ENCODE data around the gene GPD1L. TPM values are rescaled to one million over a fixed set of nuclear protein-coding genes. Genes with fewer than 3 reads are reported as not detected.

The GPD1L gene
- total and polyA plus RNA-seq, 2 of the 13 experiments (the other 11 are each of a cell fraction or from before 2014, with no cell fraction given) = 4.9 to 13.7 TPM

DNA sequence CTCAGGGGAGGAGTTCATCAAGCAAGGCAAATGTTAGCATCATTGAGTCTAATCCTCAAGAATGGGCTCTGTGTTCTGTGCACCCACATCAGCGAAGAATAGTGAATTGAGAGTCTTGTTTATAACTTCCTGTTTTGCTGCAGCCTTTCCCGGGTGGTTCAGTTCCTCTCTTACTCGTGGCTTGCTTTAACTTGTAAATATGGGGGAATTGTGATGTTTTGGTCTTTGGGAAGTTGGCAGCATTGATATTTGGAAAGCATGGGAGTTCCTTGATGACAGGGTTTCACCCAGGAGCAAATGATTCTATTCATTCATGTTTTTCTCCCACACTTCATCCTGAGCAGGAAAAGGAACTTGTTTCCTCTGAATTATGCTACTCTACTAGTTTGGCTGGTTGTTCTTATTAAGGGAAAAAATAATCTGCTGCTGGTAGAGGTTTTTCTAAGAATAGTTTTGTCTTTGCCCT, 40.4 kb downstream of the GPD1L start (continued):
- TF ChIP-seq, protein P1, sequence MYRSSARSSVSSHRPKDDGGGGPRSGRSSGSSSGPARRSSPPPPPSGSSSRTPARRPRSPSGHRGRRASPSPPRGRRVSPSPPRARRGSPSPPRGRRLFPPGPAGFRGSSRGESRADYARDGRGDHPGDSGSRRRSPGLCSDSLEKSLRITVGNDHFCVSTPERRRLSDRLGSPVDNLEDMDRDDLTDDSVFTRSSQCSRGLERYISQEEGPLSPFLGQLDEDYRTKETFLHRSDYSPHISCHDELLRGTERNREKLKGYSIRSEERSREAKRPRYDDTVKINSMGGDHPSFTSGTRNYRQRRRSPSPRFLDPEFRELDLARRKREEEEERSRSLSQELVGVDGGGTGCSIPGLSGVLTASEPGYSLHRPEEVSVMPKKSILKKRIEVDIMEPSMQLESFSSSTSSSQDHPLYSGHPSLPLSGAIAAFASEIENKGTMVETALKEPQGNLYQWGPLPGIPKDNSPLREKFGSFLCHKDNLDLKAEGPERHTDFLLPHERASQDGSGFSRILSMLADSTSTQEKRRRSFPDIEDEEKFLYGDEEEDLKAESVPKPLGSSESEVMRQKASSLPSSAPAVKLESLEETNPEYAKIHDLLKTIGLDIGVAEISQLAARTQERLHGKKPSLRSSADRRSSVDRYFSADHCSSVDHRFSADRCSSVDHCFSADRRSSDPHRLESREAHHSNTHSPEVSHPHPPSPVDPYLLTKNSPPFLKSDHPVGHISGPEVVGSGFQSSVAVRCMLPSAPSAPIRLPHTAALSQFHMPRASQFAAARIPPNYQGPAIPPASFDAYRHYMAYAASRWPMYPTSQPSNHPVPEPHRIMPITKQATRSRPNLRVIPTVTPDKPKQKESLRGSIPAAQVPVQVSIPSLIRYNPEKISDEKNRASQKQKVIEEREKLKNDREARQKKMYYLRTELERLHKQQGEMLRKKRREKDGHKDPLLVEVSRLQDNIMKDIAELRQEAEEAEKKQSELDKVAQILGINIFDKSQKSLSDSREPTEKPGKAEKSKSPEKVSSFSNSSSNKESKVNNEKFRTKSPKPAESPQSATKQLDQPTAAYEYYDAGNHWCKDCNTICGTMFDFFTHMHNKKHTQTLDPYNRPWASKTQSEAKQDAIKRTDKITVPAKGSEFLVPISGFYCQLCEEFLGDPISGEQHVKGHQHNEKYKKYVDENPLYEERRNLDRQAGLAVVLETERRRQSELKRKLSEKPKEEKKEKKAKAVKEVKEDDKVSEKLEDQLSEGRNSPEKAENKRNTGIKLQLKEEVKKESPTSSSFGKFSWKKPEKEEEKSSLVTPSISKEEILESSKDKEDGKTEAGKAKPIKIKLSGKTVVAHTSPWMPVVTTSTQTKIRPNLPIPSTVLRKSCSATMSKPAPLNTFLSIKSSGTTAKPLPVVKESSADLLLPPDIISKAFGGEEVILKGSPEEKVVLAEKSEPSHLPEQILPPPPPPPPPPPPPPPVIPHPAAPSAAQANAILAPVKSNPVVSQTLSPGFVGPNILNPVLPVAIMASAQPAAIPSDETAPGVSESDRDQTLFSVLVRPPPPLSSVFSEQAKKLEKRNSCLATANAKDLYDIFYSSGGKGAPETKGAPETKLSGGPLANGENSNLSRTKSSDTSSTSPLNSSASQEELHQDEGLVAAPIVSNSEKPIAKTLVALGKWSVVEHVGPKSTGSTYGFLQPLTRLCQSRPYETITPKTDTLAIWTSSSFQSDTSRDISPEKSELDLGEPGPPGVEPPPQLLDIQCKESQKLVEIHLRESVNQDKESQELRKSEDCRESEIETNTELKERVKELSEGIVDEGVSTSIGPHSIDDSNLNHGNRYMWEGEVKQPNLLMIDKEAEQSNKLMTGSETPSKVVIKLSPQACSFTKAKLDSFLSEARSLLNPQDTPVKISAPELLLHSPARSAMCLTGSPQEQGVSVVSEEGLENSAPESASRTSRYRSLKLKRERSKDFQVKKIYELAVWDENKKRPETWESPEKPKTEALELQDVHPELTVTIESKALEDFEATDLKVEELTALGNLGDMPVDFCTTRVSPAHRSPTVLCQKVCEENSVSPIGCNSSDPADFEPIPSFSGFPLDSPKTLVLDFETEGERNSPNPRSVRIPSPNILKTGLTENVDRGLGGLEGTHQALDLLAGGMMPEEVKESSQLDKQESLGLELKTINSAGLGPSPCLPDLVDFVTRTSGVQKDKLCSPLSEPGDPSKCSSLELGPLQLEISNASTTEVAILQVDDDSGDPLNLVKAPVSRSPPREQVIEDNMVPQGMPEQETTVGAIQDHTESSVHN (CRISPR knock-in tag; IDR thresholded peaks at IDR 0.05) = no peak
- TF ChIP-seq TEAD2 (CRISPR knock-in tag; IDR thresholded peaks at IDR 0.05) (no peak), AGO1 (IDR thresholded peaks at IDR 0.05; ENCODE audit: low read depth, low read length, poor library complexity, severe bottlenecking) (no peak), ZNF496 (CRISPR knock-in tag; IDR thresholded peaks at IDR 0.05; ENCODE audit: insufficient replicate concordance) (no peak), ZNF7 (CRISPR knock-in tag; IDR thresholded peaks at IDR 0.05) (no peak), NR1H2 (CRISPR knock-in tag; IDR thresholded peaks at IDR 0.05; ENCODE audit: borderline replicate concordance, low read depth) (no peak), ZNF775 (CRISPR knock-in tag; IDR thresholded peaks at IDR 0.05; ENCODE audit: borderline replicate concordance) (no peak), MAFF (IDR thresholded peaks at IDR 0.05; ENCODE audit: low read depth, low read length) (no peak)
- TF ChIP-seq, protein P2, sequence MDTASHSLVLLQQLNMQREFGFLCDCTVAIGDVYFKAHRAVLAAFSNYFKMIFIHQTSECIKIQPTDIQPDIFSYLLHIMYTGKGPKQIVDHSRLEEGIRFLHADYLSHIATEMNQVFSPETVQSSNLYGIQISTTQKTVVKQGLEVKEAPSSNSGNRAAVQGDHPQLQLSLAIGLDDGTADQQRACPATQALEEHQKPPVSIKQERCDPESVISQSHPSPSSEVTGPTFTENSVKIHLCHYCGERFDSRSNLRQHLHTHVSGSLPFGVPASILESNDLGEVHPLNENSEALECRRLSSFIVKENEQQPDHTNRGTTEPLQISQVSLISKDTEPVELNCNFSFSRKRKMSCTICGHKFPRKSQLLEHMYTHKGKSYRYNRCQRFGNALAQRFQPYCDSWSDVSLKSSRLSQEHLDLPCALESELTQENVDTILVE (CRISPR knock-in tag; IDR thresholded peaks at IDR 0.05) = no peak
- TF ChIP-seq, protein P3, sequence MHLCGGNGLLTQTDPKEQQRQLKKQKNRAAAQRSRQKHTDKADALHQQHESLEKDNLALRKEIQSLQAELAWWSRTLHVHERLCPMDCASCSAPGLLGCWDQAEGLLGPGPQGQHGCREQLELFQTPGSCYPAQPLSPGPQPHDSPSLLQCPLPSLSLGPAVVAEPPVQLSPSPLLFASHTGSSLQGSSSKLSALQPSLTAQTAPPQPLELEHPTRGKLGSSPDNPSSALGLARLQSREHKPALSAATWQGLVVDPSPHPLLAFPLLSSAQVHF (CRISPR knock-in tag; IDR thresholded peaks at IDR 0.05) = no peak
- TF ChIP-seq, protein P4, sequence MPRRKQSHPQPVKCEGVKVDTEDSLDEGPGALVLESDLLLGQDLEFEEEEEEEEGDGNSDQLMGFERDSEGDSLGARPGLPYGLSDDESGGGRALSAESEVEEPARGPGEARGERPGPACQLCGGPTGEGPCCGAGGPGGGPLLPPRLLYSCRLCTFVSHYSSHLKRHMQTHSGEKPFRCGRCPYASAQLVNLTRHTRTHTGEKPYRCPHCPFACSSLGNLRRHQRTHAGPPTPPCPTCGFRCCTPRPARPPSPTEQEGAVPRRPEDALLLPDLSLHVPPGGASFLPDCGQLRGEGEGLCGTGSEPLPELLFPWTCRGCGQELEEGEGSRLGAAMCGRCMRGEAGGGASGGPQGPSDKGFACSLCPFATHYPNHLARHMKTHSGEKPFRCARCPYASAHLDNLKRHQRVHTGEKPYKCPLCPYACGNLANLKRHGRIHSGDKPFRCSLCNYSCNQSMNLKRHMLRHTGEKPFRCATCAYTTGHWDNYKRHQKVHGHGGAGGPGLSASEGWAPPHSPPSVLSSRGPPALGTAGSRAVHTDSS (CRISPR knock-in tag; conservative IDR thresholded peaks at IDR 0.05) = no peak
